GM21576 (cell line): ENCODE results near the gene RPH3AL.

Source experiments
- ATAC-seq: cut with Tn5 transposase; IDR thresholded peaks from one replicate; pipeline ENCODE4 v1.9.1; 2021; ENCODE audit warnings: mild to moderate bottlenecking, moderate library complexity; ENCODE audit not compliant: unreplicated experiment

RPH3AL gene, protein sequence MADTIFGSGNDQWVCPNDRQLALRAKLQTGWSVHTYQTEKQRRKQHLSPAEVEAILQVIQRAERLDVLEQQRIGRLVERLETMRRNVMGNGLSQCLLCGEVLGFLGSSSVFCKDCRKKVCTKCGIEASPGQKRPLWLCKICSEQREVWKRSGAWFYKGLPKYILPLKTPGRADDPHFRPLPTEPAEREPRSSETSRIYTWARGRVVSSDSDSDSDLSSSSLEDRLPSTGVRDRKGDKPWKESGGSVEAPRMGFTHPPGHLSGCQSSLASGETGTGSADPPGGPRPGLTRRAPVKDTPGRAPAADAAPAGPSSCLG

GRCh38 chr17:352421-353212 lies at the start of gene RPH3AL:
RPH3AL (minus strand) TSS chr17:352807; CDS start chr17:327543, 25,264 bp downstream.
- no peak for ATAC-seq

GRCh38 chr17:400257-400656 lies 47.6 kb upstream of the RPH3AL start:
- no peak for ATAC-seq

DNA sequence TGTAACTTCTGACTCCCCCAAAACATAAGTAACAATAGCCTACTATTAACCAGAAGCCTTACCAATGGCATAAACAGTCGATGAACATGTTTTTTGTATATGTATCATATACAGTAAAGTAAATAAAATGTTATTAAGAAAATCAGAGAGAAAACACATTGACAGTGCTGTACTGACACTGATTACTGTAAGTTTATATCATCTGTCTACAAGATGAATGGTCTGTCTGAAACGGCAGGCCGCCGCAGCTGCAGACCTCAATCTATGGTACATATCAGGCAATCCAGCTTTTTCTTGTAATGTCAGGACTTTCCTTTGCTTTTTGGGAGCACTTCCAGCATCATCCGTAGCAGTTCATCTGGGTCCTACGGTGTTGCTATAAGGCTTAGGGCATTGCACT lies 44.2 kb upstream of the RPH3AL start:
- ATAC-seq, result no peak

- ATAC-seq, result no peak
Observed at GRCh38 chr17:395974-396373, 43.4 kb upstream of the RPH3AL start.

DNA sequence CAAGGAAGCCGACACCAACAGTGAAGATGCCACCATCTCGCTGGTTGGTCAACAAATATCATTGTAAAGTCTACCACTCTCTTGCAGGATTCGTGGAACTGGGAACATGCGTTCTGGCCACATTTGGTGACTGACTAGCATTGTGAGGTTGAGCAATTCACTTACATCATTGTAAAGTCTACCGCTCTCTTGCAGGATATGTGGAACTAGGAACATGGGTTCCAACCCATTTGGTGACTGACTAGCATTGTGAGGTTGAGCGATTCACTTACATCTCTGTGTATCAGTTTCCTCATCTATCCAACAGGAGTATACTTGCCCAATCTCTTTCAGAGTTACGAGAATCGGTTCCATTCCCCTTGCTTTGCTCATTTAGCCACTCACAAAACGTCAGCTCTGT lies 42.6 kb upstream of the RPH3AL start:
- no peak for ATAC-seq

- no peak for ATAC-seq
Observed at GRCh38 chr17:394718-395095, 42.1 kb upstream of the RPH3AL start.

DNA sequence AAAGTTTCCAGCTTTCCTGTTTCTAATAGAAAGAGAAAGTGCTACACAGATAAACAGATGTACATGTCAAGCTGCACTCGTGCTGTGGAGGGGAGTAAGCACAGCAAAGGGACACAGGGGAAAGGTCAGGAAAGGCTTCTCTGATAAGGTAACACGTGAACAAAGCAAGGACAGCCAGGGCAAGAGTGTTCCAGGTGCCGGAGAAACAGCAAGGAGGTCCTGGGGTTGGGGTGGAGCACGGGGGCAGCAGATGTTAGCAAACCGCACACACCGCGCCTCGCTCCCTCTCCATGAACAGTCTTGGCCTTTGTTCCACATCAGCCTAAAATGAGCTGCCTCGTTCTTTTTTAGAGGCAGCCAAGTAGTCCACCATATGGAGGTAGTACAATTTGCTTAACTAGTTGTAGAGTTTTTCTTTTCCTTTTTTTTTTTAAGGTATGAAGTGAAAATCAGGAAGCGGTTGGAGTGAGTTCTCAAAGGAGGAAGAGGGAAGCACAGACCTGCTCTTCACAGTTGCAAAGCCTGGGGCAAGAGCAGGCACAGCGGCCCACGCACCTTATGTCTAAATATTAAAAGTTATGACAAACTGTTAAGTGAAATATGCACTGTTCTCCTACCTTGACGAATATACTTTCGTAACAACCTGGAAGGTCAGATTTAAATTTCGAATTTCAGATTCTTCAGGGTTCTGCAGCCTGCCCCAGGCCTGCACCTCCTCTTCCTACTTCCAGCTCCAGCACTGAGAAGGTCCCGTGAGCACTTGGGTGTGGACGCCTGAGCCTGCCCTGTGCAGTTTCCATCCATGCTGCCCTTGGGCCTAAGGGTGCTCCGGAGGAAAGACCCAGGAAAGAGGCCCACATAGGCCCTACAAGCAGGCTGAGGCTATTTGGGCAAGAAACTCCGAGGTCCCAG lies 41.5 kb upstream of the RPH3AL start:
- no peak for ATAC-seq

DNA sequence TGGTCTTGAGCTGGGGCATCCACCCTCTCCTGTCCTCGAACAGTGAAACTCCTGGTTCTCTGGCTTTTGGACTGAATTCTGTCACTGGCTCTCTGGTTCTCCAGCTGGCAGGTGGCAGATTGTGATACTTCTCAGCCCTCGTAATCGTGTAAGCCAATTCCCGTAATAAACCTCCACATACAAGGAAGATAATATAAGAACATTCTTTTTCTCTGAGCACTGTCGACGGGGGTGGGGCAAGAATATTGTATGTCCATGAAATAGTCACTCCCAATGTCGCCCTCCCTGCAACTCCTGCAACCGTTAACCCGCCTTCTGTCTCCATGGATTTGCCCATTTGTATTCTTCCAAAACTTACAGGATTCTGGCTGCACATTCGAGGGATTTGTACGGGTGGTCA lies 39.2 kb upstream of the RPH3AL start:
- ATAC-seq, result no peak

DNA sequence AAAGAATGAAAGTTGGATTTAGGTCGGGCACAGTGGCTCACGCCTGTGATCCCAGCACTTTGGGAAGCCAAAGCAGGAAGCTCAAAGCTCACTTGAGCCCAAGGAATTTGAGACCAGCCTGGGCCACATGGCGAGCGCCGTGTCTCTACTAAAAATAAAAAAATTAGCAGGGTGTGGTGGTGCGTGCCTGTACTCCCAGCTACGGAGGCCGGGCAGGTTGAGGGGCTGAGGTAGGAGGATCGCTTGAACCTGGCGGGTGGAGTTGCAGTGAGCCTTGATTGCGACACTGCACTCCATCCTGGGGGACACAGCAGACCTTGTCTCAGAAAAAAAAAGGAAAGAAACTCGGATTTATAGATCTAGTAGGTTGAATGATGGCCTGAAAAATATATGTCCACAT lies 37.4 kb upstream of the RPH3AL start:
- ATAC-seq, result no peak

GRCh38 chr17:388087-388486 lies 35.5 kb upstream of the RPH3AL start:
- ATAC-seq, result no peak

GRCh38 chr17:386141-386876 lies 33.7 kb upstream of the RPH3AL start:
- no peak for ATAC-seq

GRCh38 chr17:385836-386140 lies 33.2 kb upstream of the RPH3AL start:
- ATAC-seq, result no peak

DNA sequence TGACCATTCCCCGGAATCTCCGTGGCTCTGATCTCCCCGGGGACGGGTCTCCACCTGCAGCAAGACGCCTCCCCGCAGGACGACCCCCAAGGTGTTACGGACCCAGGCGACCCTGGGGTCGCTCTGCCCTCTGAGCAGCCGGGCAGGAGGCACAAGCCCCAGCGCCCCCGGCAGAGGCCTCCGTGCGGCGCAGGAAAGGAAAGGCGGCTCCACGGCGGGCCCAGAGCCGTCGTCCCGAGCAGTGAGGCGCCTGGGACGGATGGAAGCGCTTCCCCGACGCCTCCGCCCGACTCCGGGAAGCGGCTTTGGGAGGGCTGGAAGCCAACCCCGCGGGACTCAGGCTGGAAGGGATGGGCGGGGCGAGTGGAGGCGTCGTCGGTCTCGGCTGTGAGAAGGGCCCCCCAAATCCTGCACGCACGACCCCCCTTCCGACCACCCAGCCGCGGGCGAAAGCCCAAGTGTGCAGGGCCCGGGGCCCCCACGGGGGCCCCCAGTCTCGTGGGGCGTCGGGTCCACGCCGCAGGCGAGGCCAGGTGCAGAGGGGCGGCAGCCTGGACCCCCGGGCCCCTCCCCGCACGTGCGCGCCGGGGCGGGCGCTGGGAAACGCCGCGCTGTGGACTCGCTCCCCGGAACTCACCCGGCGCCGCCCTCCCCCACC lies 32.7 kb upstream of the RPH3AL start:
- no peak for ATAC-seq

DNA sequence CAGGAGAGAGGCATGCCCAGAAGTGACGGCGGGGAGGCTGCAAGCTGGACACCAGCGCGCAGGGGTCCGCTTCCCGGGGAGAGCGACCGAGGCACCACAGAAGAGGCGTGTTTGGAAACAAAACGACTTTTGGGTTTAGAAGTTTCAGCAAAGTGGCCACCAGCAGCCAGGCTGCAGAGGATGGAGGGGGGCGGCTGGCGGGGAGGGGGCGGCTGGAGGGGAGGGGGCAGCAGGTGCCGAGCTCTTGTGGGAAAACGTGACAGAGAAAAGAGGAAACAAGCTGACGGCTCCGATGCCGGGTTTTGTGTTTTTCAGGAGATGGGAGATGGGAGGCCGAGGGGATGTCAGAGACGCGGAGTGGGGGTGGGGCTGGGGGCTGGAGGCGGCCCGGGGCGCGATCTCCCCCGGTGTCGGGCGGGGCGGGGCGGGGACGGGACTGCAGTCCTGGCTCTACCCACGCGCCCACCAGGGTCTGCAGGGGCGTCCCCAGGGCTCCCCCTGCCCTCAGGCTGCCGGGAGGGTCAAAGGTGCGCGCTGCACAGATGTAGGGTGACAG lies 32.1 kb upstream of the RPH3AL start:
- ATAC-seq, result no peak

GRCh38 chr17:383771-384621 lies 31.4 kb upstream of the RPH3AL start:
- ATAC-seq, result no peak

GRCh38 chr17:382644-383533 lies 30.3 kb upstream of the RPH3AL start:
- ATAC-seq, result no peak

- no peak for ATAC-seq
Observed at GRCh38 chr17:381941-382643, 29.5 kb upstream of the RPH3AL start.

GRCh38 chr17:381516-381915 lies 28.9 kb upstream of the RPH3AL start:
- no peak for ATAC-seq
